ENCODE measurements around the gene SALL1.

Gene SALL1

DNA sequence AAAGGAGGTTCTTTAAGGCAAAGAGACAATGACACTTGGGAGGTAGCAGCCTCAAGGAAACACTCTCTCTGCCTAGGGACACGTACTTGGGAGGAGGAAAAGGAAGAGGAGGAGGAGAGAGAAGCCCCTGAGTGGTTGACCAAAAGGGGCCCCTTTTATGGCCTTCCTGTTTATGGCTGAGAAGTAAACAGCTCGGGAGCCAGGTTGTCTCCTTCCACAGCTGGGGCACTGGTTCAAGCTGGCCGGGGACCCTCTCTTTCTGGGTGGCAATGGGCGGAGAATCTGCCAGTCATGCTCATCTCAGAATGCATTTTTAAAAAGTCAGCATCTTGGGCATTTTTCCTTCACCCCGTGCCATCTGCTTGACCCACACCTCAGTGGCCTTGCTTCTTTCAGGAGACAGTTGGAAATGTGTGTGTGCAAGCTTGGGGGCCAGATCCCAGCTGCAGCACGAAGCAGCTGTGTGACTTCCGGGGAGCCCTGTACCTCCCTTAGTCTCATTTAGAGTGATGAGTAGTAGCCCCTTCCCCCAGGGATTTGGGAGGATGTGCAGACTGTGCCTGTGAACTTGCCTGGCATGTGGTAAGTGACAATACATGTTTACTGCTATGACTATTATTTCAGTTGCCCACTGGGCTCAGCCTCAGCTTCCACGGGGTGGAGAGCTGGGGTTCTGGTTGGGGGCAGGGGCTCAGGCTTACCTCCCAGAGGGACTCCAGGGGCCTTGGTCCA, 33.8 kb upstream of the SALL1 start:
- Histone ChIP-seq H2BK5ac (ENCODE audit: low read depth, low read length, poor library complexity) (no peak overlapping the region), H3K4me1 (ENCODE audit: control insufficient read depth in 1 of 2, insufficient read depth in 2 of 2, low read length in 2 of 2) (peaks cover 6 to 9% of the 10 kb centered on the region in 2 experiments)
- no CpG with 5 or more reads among the region's 8 CpGs for WGBS (ENCODE audit: extremely low coverage, insufficient coverage, insufficient read length)

DNA sequence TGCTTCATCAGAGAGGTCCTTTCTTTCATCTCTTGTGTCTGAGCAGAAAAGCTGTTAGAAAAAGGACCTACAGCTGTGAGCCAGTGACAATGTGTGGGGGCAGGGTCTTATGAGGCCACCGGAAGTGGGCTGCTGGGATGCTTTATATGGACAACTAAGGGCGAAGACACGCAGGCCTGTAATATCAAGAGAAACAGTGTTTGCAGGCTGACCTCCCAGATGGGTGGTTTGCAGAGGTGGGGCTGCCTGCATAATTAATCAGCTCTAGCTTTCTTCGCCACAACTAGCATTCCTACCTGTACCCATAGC, 30.4 kb upstream of the SALL1 start:
- Histone ChIP-seq H3K79me1 (ENCODE audit: low read length) (peaks cover 1% of the 10 kb centered on the region), H3K27me3 (ENCODE audit: insufficient read depth, low read length) (no peaks in the 10 kb centered on the region), H4K12ac (ENCODE audit: low read depth, low read length) (no peak overlapping the region), H2BK12ac (ENCODE audit: low read length) (no peak overlapping the region), H3K79me2 (ENCODE audit: control insufficient read depth, insufficient read depth, low read length, poor library complexity) (no peaks in the 10 kb centered on the region), H3K9me3 (ENCODE audit: insufficient read depth, low read depth, low read length) (no peaks in the 10 kb centered on the region), H3K4ac (ENCODE audit: low read depth, low read length) (no peak overlapping the region), H4K8ac (ENCODE audit: low read depth, low read length) (no peak overlapping the region), H3K9ac (ENCODE audit: low read length) (no peak overlapping the region), H3K18ac (ENCODE audit: low read length) (no peak overlapping the region), H2AFZ (ENCODE audit: insufficient read depth, low read length, poor library complexity) (no peak overlapping the region), H3K14ac (ENCODE audit: low read length) (no peak overlapping the region), H3K27ac (ENCODE audit: low read depth, low read length) (no peak overlapping the region), H2BK5ac (ENCODE audit: low read depth, low read length, poor library complexity) (no peak overlapping the region), H3K4me1 (ENCODE audit: control insufficient read depth in 1 of 2, insufficient read depth in 2 of 2, low read length in 2 of 2) (peaks cover 10 to 11% of the 10 kb centered on the region in 2 experiments), H4K91ac (ENCODE audit: low read depth, low read length) (no peak overlapping the region), H2AK5ac (ENCODE audit: low read length) (no peak overlapping the region), H3K36me3 (ENCODE audit: control insufficient read depth in 1 of 2, insufficient read depth in 2 of 2, low read length in 2 of 2) (no peaks in the 10 kb centered on the region), H2BK120ac (ENCODE audit: insufficient read depth, low read length, poor library complexity) (no peak overlapping the region), H3K23ac (ENCODE audit: low read length) (no peak overlapping the region), H3K4me2 (ENCODE audit: low read length) (no peak overlapping the region), H3K4me3 (ENCODE audit: low read depth, low read length) (no peak overlapping the region)
- WGBS (ENCODE audit: extremely low coverage, insufficient coverage, insufficient read length): no CpG with 5 or more reads among the region's 4 CpGs
- DNase-seq: no peak

More for the DNA sequence above, 33.8 kb upstream of the SALL1 start:
- Histone ChIP-seq H3K27me3 (ENCODE audit: insufficient read depth, low read length) (no peaks in the 10 kb centered on the region), H3K4ac (ENCODE audit: low read depth, low read length) (no peak overlapping the region), H2BK120ac (ENCODE audit: insufficient read depth, low read length, poor library complexity) (no peak overlapping the region), H2AFZ (ENCODE audit: insufficient read depth, low read length, poor library complexity) (no peak overlapping the region), H3K4me2 (ENCODE audit: low read length) (peak overlapping the region; percentile 19), H2AK5ac (ENCODE audit: low read length) (no peak overlapping the region), H3K14ac (ENCODE audit: low read length) (no peak overlapping the region), H3K36me3 (ENCODE audit: control insufficient read depth in 1 of 2, insufficient read depth in 2 of 2, low read length in 2 of 2) (no peaks in the 10 kb centered on the region), H2BK12ac (ENCODE audit: low read length) (no peak overlapping the region), H3K18ac (ENCODE audit: low read length) (no peak overlapping the region), H3K4me3 (ENCODE audit: low read depth, low read length) (no peak overlapping the region), H3K9ac (ENCODE audit: low read length) (no peak overlapping the region), H3K9me3 (ENCODE audit: insufficient read depth, low read depth, low read length) (no peaks in the 10 kb centered on the region), H4K8ac (ENCODE audit: low read depth, low read length) (no peak overlapping the region), H3K27ac (ENCODE audit: low read depth, low read length) (no peak overlapping the region), H3K79me1 (ENCODE audit: low read length) (peaks cover 1% of the 10 kb centered on the region), H4K12ac (ENCODE audit: low read depth, low read length) (no peak overlapping the region), H4K91ac (ENCODE audit: low read depth, low read length) (no peak overlapping the region), H3K79me2 (ENCODE audit: control insufficient read depth, insufficient read depth, low read length, poor library complexity) (no peaks in the 10 kb centered on the region), H3K23ac (ENCODE audit: low read length) (no peak overlapping the region)
- DNase-seq: no peak

DNA sequence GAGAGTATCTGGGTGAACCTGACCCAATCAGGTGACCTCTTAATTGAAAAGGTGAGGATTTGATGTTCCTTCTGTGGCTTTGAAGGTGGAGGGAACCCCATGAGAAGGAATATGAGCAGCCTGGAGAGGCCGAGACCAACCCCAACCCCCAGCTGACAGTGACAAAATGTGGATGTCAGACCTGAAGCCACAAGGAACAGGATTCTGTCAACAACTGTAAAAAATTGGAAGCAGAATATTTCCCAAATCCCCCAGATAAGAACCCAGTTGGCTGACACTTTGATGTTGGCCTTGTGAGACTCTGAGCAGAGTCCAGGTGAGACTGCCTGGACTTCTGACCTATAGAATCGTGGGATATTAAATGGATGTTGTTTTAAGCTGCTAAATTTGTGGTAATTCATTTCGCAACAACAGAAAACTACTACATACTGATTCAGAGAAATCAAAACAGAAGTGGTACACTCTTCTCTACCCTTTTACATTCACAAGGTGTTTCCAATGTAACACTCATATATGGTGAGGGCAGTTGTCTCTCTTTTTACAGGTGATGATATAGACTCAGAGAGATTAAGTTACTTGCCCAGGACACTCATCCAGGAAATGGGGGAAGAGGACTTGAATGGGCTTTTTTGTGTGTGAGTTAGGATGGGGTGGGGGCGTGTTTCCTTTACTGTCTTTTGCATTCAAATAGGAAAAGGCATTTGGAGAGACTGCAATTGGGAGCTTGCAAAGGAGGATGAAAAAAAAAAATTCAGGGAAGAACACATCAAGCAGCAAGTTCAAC, 29.8 kb upstream of the SALL1 start:
- H3K14ac ChIP-seq (ENCODE audit: low read length): no peak overlapping the region
- no peaks in the 10 kb centered on the region for H3K79me2 ChIP-seq (ENCODE audit: control insufficient read depth, insufficient read depth, low read length, poor library complexity)
- no peak overlapping the region for H2BK5ac ChIP-seq (ENCODE audit: low read depth, low read length, poor library complexity)

DNA sequence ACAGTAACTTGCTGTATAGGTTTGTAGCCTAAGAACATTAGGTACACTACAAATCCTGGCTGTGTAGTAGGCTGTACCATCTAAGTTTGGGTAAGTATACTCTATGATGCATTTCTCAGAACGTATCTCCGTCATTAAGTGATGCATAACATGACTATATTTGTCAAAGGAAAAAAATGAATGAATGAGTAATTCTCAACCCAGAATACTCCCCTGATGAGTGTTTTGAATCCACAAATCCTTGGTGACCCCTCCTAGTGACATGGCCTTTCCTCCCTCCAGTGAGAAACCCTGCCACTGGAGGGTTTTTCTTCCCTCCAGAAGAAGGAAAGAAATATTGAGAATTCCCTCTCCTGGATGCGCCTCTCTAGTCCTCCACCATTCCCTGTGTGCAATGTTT, 24.0 kb upstream of the SALL1 start:
- WGBS (ENCODE audit: extremely low coverage, insufficient coverage, insufficient read length): no CpG with 5 or more reads among the region's 3 CpGs
- H3K18ac ChIP-seq (ENCODE audit: low read length): no peak overlapping the region

More for the DNA sequence above, 29.8 kb upstream of the SALL1 start:
- no peak overlapping the region for H2BK120ac ChIP-seq (ENCODE audit: insufficient read depth, low read length, poor library complexity)
- H4K12ac ChIP-seq (ENCODE audit: low read depth, low read length): no peak overlapping the region
- H3K4ac ChIP-seq (ENCODE audit: low read depth, low read length): no peak overlapping the region
- H2AK5ac ChIP-seq (ENCODE audit: low read length): no peak overlapping the region
- H2BK12ac ChIP-seq (ENCODE audit: low read length): no peak overlapping the region
- DNase-seq: no peak
- no peak overlapping the region for H3K4me2 ChIP-seq (ENCODE audit: low read length)
- no peak overlapping the region for H3K4me3 ChIP-seq (ENCODE audit: low read depth, low read length)
- H3K4me1 ChIP-seq (ENCODE audit: control insufficient read depth in 1 of 2, insufficient read depth in 2 of 2, low read length in 2 of 2): peaks cover 10 to 11% of the 10 kb centered on the region in 2 experiments
- H3K9ac ChIP-seq (ENCODE audit: low read length): no peak overlapping the region
- H3K27me3 ChIP-seq (ENCODE audit: insufficient read depth, low read length): no peaks in the 10 kb centered on the region
- no peak overlapping the region for H2AFZ ChIP-seq (ENCODE audit: insufficient read depth, low read length, poor library complexity)
- no peak overlapping the region for H3K18ac ChIP-seq (ENCODE audit: low read length)
- WGBS (ENCODE audit: extremely low coverage, insufficient coverage, insufficient read length): no CpG with 5 or more reads among the region's 4 CpGs
- no peaks in the 10 kb centered on the region for H3K9me3 ChIP-seq (ENCODE audit: insufficient read depth, low read depth, low read length)
- peaks cover 1% of the 10 kb centered on the region for H3K79me1 ChIP-seq (ENCODE audit: low read length)
- no peaks in the 10 kb centered on the region for H3K36me3 ChIP-seq (ENCODE audit: control insufficient read depth in 1 of 2, insufficient read depth in 2 of 2, low read length in 2 of 2)
- no peak overlapping the region for H3K27ac ChIP-seq (ENCODE audit: low read depth, low read length)
- H4K91ac ChIP-seq (ENCODE audit: low read depth, low read length): no peak overlapping the region
- H3K23ac ChIP-seq (ENCODE audit: low read length): no peak overlapping the region
- no peak overlapping the region for H4K8ac ChIP-seq (ENCODE audit: low read depth, low read length)

More for the DNA sequence above, 24.0 kb upstream of the SALL1 start:
- Histone ChIP-seq H3K9ac (ENCODE audit: low read length) (no peak overlapping the region), H4K91ac (ENCODE audit: low read depth, low read length) (no peak overlapping the region), H4K8ac (ENCODE audit: low read depth, low read length) (no peak overlapping the region), H3K4me2 (ENCODE audit: low read length) (no peak overlapping the region), H3K36me3 (ENCODE audit: control insufficient read depth in 1 of 2, insufficient read depth in 2 of 2, low read length in 2 of 2) (no peaks in the 10 kb centered on the region), H2AK5ac (ENCODE audit: low read length) (no peak overlapping the region), H2BK5ac (ENCODE audit: low read depth, low read length, poor library complexity) (no peak overlapping the region), H4K12ac (ENCODE audit: low read depth, low read length) (no peak overlapping the region), H3K4me3 (ENCODE audit: low read depth, low read length) (no peak overlapping the region), H3K4ac (ENCODE audit: low read depth, low read length) (no peak overlapping the region), H3K27ac (ENCODE audit: low read depth, low read length) (no peak overlapping the region), H3K4me1 (ENCODE audit: control insufficient read depth in 1 of 2, insufficient read depth in 2 of 2, low read length in 2 of 2) (peaks cover 2 to 5% of the 10 kb centered on the region in 2 experiments), H2AFZ (ENCODE audit: insufficient read depth, low read length, poor library complexity) (no peak overlapping the region), H2BK12ac (ENCODE audit: low read length) (no peak overlapping the region), H3K9me3 (ENCODE audit: insufficient read depth, low read depth, low read length) (peaks cover 1% of the 10 kb centered on the region), H3K27me3 (ENCODE audit: insufficient read depth, low read length) (no peaks in the 10 kb centered on the region), H3K79me1 (ENCODE audit: low read length) (no peaks in the 10 kb centered on the region), H3K14ac (ENCODE audit: low read length) (no peak overlapping the region), H2BK120ac (ENCODE audit: insufficient read depth, low read length, poor library complexity) (no peak overlapping the region), H3K23ac (ENCODE audit: low read length) (no peak overlapping the region), H3K79me2 (ENCODE audit: control insufficient read depth, insufficient read depth, low read length, poor library complexity) (no peaks in the 10 kb centered on the region)
- no peak for DNase-seq
